Loucy (cell line): Measurements from ENCODE around the gene NEMF.
A peak's percentile ranks its signal among the peaks of the same experiment; 100 is the strongest.

Experiments
- H2AFZ ChIP-seq: fragments of 200-600 bp; sonication (generic); 2 replicates; pipeline ENCODE4 v1.6.0; 2016; ENCODE audit warnings: antibody characterized with exemption, mild to moderate bottlenecking, low read length, moderate library complexity
- H3F3A ChIP-seq: fragments of 200-600 bp; 2 replicates; pipeline ENCODE4 v1.6.0; 2016; ENCODE audit warnings: antibody characterized with exemption, low read depth, mild to moderate bottlenecking
- H3K27me3 ChIP-seq: fragments of 200-600 bp; sonication (generic); 2 replicates; pipeline ENCODE4 v1.6.1; 2014; ENCODE audit warnings: low read length, mild to moderate bottlenecking; ENCODE audit not compliant: insufficient read depth, poor library complexity, severe bottlenecking
- H3K36me3 ChIP-seq: fragments of 200-600 bp; sonication (generic); 2 replicates; pipeline ENCODE4 v1.6.1; 2016; ENCODE audit warnings: low read length; ENCODE audit not compliant: insufficient read depth
- H3K4me1 ChIP-seq: fragments of 200-600 bp; sonication (generic); 2 replicates; pipeline ENCODE4 v1.5.1; 2014; ENCODE audit warnings: low read length, mild to moderate bottlenecking; ENCODE audit not compliant: insufficient read depth, poor library complexity, severe bottlenecking
- H3K4me2 ChIP-seq: fragments of 200-600 bp; sonication (generic); 2 replicates; pipeline ENCODE4 v1.6.0; 2014; ENCODE audit warnings: antibody characterized with exemption, low read length, low read depth, mild to moderate bottlenecking; ENCODE audit not compliant: poor library complexity, severe bottlenecking
- H3K4me3 ChIP-seq: fragments of 200-600 bp; sonication (generic); 2 replicates; pipeline ENCODE4 v1.5.1; 2014; ENCODE audit warnings: low read length, mild to moderate bottlenecking, mixed read lengths; ENCODE audit not compliant: poor library complexity, severe bottlenecking
- H3K79me2 ChIP-seq: fragments of 200-600 bp; sonication (generic); 2 replicates; pipeline ENCODE4 v1.6.1; 2014; ENCODE audit warnings: low read length; ENCODE audit not compliant: insufficient read depth
- H3K9ac ChIP-seq: fragments of 200-600 bp; sonication (generic); 2 replicates; pipeline ENCODE4 v1.6.0; 2014; ENCODE audit warnings: mild to moderate bottlenecking, low read depth, low read length, moderate library complexity; ENCODE audit not compliant: poor library complexity, severe bottlenecking
- H3K9me2 ChIP-seq: fragments of 200-600 bp; sonication (generic); replicated peaks from 2 replicates; pipeline ENCODE4 v1.6.1; 2016; ENCODE audit warnings: low read depth, low read length, mixed read lengths
- H3K9me3 ChIP-seq: fragments of 200-600 bp; sonication (generic); 2 replicates; pipeline ENCODE4 v1.6.1; 2014; ENCODE audit warnings: mild to moderate bottlenecking, antibody characterized with exemption, low read length, low read depth; ENCODE audit not compliant: insufficient read depth
- H4K20me1 ChIP-seq: fragments of 200-600 bp; sonication (generic); 2 replicates; pipeline ENCODE4 v1.6.0; 2014; ENCODE audit warnings: antibody characterized with exemption, low read length, mild to moderate bottlenecking; ENCODE audit not compliant: insufficient read depth, poor library complexity, severe bottlenecking
- EZH2phosphoT487 ChIP-seq: fragments of 200-600 bp; IDR thresholded peaks from 2 replicates; pipeline ENCODE4 v1.6.1; 2018; ENCODE audit warnings: antibody characterized with exemption, mild to moderate bottlenecking, moderate library complexity, borderline replicate concordance
- TF ChIP-seq, protein P1 (sequence below): fragments of 200-600 bp; sonication (generic); conservative IDR thresholded peaks from 2 replicates; pipeline ENCODE4 v1.5.1; 2014; ENCODE audit warnings: mild to moderate bottlenecking, antibody characterized with exemption, low read length

NEMF gene, protein sequence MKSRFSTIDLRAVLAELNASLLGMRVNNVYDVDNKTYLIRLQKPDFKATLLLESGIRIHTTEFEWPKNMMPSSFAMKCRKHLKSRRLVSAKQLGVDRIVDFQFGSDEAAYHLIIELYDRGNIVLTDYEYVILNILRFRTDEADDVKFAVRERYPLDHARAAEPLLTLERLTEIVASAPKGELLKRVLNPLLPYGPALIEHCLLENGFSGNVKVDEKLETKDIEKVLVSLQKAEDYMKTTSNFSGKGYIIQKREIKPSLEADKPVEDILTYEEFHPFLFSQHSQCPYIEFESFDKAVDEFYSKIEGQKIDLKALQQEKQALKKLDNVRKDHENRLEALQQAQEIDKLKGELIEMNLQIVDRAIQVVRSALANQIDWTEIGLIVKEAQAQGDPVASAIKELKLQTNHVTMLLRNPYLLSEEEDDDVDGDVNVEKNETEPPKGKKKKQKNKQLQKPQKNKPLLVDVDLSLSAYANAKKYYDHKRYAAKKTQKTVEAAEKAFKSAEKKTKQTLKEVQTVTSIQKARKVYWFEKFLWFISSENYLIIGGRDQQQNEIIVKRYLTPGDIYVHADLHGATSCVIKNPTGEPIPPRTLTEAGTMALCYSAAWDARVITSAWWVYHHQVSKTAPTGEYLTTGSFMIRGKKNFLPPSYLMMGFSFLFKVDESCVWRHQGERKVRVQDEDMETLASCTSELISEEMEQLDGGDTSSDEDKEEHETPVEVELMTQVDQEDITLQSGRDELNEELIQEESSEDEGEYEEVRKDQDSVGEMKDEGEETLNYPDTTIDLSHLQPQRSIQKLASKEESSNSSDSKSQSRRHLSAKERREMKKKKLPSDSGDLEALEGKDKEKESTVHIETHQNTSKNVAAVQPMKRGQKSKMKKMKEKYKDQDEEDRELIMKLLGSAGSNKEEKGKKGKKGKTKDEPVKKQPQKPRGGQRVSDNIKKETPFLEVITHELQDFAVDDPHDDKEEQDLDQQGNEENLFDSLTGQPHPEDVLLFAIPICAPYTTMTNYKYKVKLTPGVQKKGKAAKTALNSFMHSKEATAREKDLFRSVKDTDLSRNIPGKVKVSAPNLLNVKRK

DNA sequence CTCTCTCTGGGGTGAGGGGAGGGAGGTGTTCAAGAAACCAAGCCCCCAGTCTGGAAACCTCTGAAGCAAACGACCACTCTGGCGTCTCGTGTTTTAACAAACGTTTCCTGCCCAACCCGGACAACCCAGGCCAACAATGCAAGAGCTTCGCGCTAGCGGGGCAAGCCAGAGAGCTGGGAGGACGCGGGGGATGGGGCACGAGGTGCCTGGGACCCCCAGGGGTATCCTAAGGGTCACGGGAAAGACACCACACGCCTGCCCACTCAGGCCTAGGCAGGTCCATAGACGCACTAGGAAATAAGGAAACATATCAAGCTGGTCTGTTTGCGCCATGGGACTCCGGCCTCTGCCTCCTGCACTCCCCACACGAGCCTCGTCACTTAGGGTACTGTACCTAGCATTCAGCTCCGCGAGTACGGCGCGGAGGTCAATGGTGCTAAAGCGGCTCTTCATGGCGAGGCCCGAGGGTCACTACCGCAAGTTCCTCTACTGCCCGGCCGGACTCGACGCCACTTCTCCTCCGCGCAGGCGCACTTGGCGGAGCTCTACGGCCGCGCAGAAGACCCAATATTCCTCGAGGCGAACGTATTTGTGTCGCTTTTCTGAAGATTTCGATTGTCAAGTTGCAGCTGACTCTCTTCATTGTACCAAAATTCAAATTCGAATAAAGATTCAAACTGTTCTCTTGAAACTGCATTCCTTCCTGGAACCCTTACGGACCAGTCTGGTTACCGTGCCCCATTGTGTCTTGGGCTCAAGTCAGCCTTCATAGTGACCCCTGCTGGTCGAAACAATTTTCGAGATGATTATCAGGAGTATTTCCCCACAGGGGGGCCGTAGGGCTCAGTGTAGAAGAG lies at the start of gene NEMF:
NEMF (minus strand) TSS at position 488 of the 857 bp plus-strand sequence; CDS start at position 453, 35 bp downstream.
- peaks cover 32% of the 10 kb centered on the region for H4K20me1 ChIP-seq
- H3K36me3 ChIP-seq = peaks cover 4% of the 10 kb centered on the region; the same call in 1 of the 2 replicates
- no peaks in the 10 kb centered on the region for H3F3A ChIP-seq
- no peaks in the 10 kb centered on the region for H3K9me2 ChIP-seq
- peak within 1 kb of the TSS; percentile 90 for H3K4me3 ChIP-seq
- TF ChIP-seq EZH2phosphoT487 = no peak
- TF ChIP-seq, protein P1, sequence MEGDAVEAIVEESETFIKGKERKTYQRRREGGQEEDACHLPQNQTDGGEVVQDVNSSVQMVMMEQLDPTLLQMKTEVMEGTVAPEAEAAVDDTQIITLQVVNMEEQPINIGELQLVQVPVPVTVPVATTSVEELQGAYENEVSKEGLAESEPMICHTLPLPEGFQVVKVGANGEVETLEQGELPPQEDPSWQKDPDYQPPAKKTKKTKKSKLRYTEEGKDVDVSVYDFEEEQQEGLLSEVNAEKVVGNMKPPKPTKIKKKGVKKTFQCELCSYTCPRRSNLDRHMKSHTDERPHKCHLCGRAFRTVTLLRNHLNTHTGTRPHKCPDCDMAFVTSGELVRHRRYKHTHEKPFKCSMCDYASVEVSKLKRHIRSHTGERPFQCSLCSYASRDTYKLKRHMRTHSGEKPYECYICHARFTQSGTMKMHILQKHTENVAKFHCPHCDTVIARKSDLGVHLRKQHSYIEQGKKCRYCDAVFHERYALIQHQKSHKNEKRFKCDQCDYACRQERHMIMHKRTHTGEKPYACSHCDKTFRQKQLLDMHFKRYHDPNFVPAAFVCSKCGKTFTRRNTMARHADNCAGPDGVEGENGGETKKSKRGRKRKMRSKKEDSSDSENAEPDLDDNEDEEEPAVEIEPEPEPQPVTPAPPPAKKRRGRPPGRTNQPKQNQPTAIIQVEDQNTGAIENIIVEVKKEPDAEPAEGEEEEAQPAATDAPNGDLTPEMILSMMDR = peak; percentile 98
- peak within 1 kb of the TSS; percentile 98 for H2AFZ ChIP-seq
- H3K79me2 ChIP-seq = peaks cover 41% of the 10 kb centered on the region
- H3K27me3 ChIP-seq = no peaks in the 10 kb centered on the region
- H3K4me1 ChIP-seq = peaks cover 30% of the 10 kb centered on the region
- H3K9ac ChIP-seq = peak within 1 kb of the TSS; percentile 90
- H3K9me3 ChIP-seq = no peaks in the 10 kb centered on the region
- H3K4me2 ChIP-seq = peak within 1 kb of the TSS; percentile 77

DNA sequence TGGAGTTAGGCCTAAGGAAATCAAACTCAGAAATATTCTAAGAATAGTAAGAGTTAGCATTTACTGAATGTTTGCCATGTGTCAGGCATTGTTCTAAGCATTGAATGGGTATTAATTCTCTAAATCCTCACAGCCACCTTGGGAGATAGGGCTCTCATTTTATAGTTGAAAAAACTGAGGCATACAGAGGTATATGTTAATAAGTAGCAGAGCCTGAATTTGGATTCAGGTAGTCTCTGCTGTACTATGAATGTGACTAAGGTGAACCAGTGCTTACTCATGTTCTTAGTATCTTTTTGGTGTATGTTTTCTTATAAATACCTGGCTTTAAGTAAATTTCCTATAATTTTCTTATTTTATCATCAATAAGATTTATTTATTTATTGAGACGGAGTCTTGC lies 48.4 kb upstream of the NEMF start:
- Histone ChIP-seq H3K4me1 (peaks cover 35% of the 10 kb centered on the region), H3K4me3 (no peak overlapping the region), H3K9me2 (no peaks in the 10 kb centered on the region), H3K4me2 (no peak overlapping the region), H3K79me2 (peaks cover 35% of the 10 kb centered on the region), H3K27me3 (no peaks in the 10 kb centered on the region), H3K9me3 (no peaks in the 10 kb centered on the region), H3K9ac (no peak overlapping the region), H3K36me3 (no peaks in the 10 kb centered on the region), H4K20me1 (peaks cover 37% of the 10 kb centered on the region), H3F3A (peaks cover 4% of the 10 kb centered on the region; the same call in 1 of the 2 replicates), H2AFZ (no peak overlapping the region)
- TF ChIP-seq, protein P1 = no peak
- TF ChIP-seq EZH2phosphoT487 = no peak

DNA sequence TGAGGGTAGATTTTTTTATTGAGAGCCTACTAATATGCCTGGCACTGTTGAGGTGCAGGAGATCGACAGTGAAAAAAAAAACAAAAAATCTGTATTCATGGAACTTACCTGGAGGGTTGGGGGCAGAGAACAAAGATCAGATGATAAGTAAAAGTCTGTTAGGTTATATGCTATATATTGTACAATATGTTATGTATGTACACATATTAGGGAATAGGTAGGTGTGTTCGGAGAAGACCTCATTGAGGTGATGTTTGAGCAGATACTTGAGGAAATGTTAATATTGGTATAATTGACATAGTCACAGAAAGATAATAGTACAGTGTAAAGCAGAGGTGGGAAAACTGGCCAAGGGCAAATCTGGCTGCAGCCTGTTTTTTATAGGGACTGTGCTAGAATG lies 45.9 kb upstream of the NEMF start:
- peak overlapping the region; percentile 87 for H3K4me3 ChIP-seq
- peaks cover 6% of the 10 kb centered on the region; the same call in 1 of the 2 replicates for H3K36me3 ChIP-seq
- H3K4me1 ChIP-seq = peaks cover 50% of the 10 kb centered on the region
- H3K9me3 ChIP-seq = no peaks in the 10 kb centered on the region
- TF ChIP-seq EZH2phosphoT487 = no peak
- TF ChIP-seq, protein P1 = no peak
- peak overlapping the region; percentile 99 for H3K9ac ChIP-seq
- H3F3A ChIP-seq = peaks cover 4% of the 10 kb centered on the region; the same call in 1 of the 2 replicates
- H3K9me2 ChIP-seq = no peaks in the 10 kb centered on the region
- H3K27me3 ChIP-seq = peaks cover 6% of the 10 kb centered on the region
- peaks cover 62% of the 10 kb centered on the region for H4K20me1 ChIP-seq
- peaks cover 60% of the 10 kb centered on the region for H3K79me2 ChIP-seq
- H2AFZ ChIP-seq = no peak overlapping the region
- H3K4me2 ChIP-seq = peak overlapping the region; percentile 98
